ENCODE results near the gene RAB11FIP4. TPM values are rescaled to one million over a fixed set of nuclear protein-coding genes. Genes with fewer than 3 reads are reported as not detected.

Gene RAB11FIP4
- total RNA-seq, 1 experiment from 2014 or later, result 2.8 TPM

DNA sequence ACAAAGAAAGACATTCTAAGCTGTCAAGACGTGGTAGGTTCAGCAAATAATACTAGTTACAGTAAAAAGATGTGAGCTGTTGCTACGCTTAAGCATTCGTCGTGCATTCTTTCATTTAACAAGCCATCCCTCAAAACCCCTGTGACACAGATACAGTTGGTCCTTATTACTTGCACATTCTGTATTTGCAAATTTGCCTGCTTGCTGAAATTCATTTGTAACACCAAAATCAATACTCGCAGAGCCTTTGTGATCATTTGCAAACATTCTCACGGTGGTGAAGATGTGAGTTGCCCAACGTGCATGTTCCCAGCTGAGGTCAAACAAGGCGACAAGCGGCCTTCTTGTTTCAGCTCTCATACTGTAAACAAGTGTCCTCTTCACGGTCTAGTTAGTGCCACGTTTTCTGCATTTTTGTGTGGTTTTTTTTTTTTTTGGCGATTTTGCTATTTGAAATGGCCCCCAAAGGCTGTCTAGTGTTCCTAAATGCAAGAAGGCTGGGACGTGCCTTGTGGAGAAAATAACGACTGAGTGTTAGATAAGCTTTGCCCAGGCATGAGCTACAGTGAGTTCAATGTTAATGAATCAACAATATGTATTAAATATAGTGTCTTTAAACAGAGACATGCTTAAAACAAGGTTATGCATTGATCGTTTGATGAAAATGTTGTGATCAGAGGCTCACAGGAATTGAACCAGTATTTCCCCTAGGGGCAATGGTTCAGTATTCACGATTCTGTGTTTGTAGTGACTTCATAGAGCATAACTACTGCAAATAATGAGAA is 84.1 kb downstream of the RAB11FIP4 start:
- Mint-ChIP-seq H3K27me3 (ENCODE audit: insufficient read depth, unreplicated experiment) (peaks cover 37% of the 10 kb centered on the region), H3K36me3 (ENCODE audit: insufficient read depth, unreplicated experiment) (no peaks in the 10 kb centered on the region), H3K9me3 (ENCODE audit: unreplicated experiment) (no peaks in the 10 kb centered on the region), H3K4me3 (ENCODE audit: unreplicated experiment) (no peak overlapping the region), H3K27ac (ENCODE audit: low read depth, unreplicated experiment) (no peak overlapping the region), H3K4me1 (ENCODE audit: insufficient read depth, unreplicated experiment) (peaks cover 5% of the 10 kb centered on the region)
- intact Hi-C loops (cut with micrococcal nuclease), result no loop called here
- TF ChIP-seq, protein P1, sequence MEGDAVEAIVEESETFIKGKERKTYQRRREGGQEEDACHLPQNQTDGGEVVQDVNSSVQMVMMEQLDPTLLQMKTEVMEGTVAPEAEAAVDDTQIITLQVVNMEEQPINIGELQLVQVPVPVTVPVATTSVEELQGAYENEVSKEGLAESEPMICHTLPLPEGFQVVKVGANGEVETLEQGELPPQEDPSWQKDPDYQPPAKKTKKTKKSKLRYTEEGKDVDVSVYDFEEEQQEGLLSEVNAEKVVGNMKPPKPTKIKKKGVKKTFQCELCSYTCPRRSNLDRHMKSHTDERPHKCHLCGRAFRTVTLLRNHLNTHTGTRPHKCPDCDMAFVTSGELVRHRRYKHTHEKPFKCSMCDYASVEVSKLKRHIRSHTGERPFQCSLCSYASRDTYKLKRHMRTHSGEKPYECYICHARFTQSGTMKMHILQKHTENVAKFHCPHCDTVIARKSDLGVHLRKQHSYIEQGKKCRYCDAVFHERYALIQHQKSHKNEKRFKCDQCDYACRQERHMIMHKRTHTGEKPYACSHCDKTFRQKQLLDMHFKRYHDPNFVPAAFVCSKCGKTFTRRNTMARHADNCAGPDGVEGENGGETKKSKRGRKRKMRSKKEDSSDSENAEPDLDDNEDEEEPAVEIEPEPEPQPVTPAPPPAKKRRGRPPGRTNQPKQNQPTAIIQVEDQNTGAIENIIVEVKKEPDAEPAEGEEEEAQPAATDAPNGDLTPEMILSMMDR (IDR thresholded peaks at IDR 0.05; ENCODE audit: unreplicated experiment), result no peak
- no peak for DNase-seq (ENCODE audit: unreplicated experiment)
- BruUV-seq (replicated peaks), result no TSS peak
- ChIA-PET POLR2A (interaction anchor here (1.0 kb wide), 1 partner anchor 13 kb away, joined by 3 read pairs; no protein-coding TSS in a partner anchor), CTCF (interaction anchor here (0.6 to 0.7 kb wide), 2 partner anchors 13 to 597 kb away, joined by 3 to 4 read pairs; no protein-coding TSS in a partner anchor)

DNA sequence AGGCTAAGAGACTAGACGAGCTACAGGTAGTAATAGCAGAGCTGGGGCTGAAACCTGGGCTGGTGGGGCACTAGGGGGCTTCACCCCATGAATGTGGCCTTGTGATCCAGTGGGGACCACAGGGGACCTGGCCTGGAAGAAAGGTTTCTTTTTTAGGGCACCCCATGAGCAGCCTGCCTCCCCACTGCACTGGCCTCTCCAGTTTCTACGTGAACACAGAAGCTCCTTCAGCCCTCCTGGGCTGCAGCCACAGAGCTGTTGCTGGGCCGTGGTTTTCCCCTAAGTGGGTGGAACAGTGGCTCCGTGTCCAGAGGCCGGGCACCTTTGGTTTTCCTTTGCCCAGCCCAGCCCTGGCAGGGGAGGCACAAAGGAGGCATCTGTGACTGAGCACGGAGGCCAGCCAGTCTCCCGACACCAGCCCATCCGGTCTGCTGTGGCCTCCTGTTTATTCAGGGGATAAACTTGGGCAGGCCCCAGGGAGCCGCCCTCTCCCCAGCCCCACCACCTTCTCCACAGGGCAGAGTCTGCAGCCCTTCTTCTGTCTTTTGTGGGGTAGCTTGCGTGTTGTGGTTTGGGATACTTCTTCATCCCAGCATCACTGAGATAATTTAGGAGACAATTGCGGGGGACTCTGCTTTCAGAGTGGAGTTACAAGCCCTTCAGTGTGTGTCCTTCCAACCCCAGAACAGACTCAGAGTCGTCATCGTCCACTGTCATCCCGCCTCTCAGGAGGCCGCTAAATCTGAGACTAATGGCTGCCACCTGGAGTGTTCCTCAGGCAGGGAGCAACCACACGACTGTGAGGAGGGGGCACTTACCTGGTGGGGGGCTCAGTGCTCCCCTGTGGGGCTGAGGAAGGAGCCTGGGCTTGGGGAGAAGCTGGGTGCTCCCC is 85.3 kb downstream of the RAB11FIP4 start:
- intact Hi-C loops (cut with micrococcal nuclease), result no loop called here
- DNase-seq (ENCODE audit: unreplicated experiment), result no peak
- no peak overlapping the region for H3K4me3 Mint-ChIP-seq (ENCODE audit: unreplicated experiment)
- H3K36me3 Mint-ChIP-seq (ENCODE audit: insufficient read depth, unreplicated experiment), result no peaks in the 10 kb centered on the region
- H3K27ac Mint-ChIP-seq (ENCODE audit: low read depth, unreplicated experiment), result no peak overlapping the region
- POLR2A ChIA-PET, result interaction anchor here (1.0 kb wide), 1 partner anchor 11 kb away, joined by 3 read pairs; no protein-coding TSS in a partner anchor
- H3K4me1 Mint-ChIP-seq (ENCODE audit: insufficient read depth, unreplicated experiment), result peaks cover 9% of the 10 kb centered on the region
- CTCF ChIA-PET, result no interaction called here
- no peaks in the 10 kb centered on the region for H3K9me3 Mint-ChIP-seq (ENCODE audit: unreplicated experiment)
- TF ChIP-seq, protein P1 (IDR thresholded peaks at IDR 0.05; ENCODE audit: unreplicated experiment), result no peak
- BruUV-seq (replicated peaks), result no TSS peak
- H3K27me3 Mint-ChIP-seq (ENCODE audit: insufficient read depth, unreplicated experiment), result peaks cover 37% of the 10 kb centered on the region

DNA sequence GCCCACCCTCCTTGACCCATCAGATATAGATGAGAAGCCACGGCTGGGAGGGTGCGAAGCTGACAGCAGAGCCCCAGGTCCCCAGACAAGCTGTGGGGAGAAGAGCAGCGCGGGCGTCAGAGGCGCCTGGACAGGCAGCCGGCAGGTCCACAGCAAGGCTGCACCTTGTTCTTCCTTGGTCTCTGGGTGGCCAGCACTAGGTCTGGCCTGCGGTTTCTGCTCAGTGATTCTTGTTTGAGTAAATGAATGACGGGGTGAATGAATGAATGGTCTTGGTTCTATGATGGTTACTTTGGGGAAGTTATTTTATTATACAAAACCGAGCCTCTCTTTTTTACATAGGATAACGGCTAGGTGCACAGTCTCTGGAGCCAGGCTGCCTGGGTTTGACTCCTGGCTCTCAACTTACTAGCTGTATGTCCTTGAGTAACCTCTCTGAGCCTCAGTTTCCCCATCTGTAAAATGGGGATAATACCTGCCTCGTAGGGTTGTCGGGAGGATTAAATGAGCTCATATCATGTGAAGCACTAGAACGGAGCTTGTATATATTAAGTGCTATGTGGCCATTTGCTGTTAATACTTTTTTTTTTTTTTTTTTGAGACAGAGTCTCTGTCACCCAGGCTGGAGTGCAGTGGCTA is 86.1 kb downstream of the RAB11FIP4 start:
- ChIA-PET POLR2A (no interaction called here), CTCF (no interaction called here)
- TF ChIP-seq, protein P1 (IDR thresholded peaks at IDR 0.05; ENCODE audit: unreplicated experiment), result no peak
- no peak for DNase-seq (ENCODE audit: unreplicated experiment)
- H3K27ac Mint-ChIP-seq (ENCODE audit: low read depth, unreplicated experiment), result no peak overlapping the region
- H3K27me3 Mint-ChIP-seq (ENCODE audit: insufficient read depth, unreplicated experiment), result peaks cover 31% of the 10 kb centered on the region
- intact Hi-C loops (cut with micrococcal nuclease), result no loop called here
- no TSS peak for BruUV-seq (replicated peaks)
- H3K36me3 Mint-ChIP-seq (ENCODE audit: insufficient read depth, unreplicated experiment), result no peaks in the 10 kb centered on the region
- H3K4me3 Mint-ChIP-seq (ENCODE audit: unreplicated experiment), result no peak overlapping the region
- H3K4me1 Mint-ChIP-seq (ENCODE audit: insufficient read depth, unreplicated experiment), result peaks cover 12% of the 10 kb centered on the region
- H3K9me3 Mint-ChIP-seq (ENCODE audit: unreplicated experiment), result no peaks in the 10 kb centered on the region

DNA sequence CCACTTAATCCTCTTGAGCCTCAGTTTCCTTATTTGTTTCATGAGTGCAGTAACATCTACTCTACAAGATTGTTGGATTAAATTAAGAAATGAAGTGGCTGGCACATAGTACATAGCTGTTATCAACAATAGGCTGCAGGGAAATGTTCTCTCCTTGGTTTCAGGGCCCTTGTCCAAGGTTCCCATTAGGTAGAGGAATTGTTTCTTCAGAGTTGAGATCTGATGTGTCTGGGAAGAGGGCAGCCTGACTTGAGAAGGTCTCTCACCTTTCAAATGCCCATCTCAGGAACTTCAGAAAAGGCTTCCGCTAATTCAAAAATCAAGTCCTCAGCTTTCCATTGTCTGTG is 87.6 kb downstream of the RAB11FIP4 start:
- intact Hi-C loops (cut with micrococcal nuclease), result no loop called here
- ChIA-PET POLR2A (interaction anchor here (1.4 kb wide), 1 partner anchor 9 kb away, joined by 6 read pairs; no protein-coding TSS in a partner anchor), CTCF (interaction anchor here (0.6 to 1.2 kb wide), 2 partner anchors 42 to 45 kb away, joined by 3 to 4 read pairs; no protein-coding TSS in a partner anchor)
- TF ChIP-seq, protein P1 (IDR thresholded peaks at IDR 0.05; ENCODE audit: unreplicated experiment), result no peak
- no peaks in the 10 kb centered on the region for H3K36me3 Mint-ChIP-seq (ENCODE audit: insufficient read depth, unreplicated experiment)
- no peak overlapping the region for H3K4me3 Mint-ChIP-seq (ENCODE audit: unreplicated experiment)
- no TSS peak for BruUV-seq (replicated peaks)
- H3K4me1 Mint-ChIP-seq (ENCODE audit: insufficient read depth, unreplicated experiment), result peaks cover 12% of the 10 kb centered on the region
- no peak overlapping the region for H3K27ac Mint-ChIP-seq (ENCODE audit: low read depth, unreplicated experiment)
- H3K9me3 Mint-ChIP-seq (ENCODE audit: unreplicated experiment), result no peaks in the 10 kb centered on the region
- peaks cover 16% of the 10 kb centered on the region for H3K27me3 Mint-ChIP-seq (ENCODE audit: insufficient read depth, unreplicated experiment)
- no peak for DNase-seq (ENCODE audit: unreplicated experiment)

Measured in MCF 10A (cell line).